ENCODE measurements around the gene MEGF10.

MEGF10 gene

GRCh38 chr5:127326976-127327755 is 36.6 kb downstream of the MEGF10 start:
- H3K4me3 ChIP-seq (ENCODE audit: low read depth, low read length), result no peak overlapping the region
- TF ChIP-seq, protein P1, sequence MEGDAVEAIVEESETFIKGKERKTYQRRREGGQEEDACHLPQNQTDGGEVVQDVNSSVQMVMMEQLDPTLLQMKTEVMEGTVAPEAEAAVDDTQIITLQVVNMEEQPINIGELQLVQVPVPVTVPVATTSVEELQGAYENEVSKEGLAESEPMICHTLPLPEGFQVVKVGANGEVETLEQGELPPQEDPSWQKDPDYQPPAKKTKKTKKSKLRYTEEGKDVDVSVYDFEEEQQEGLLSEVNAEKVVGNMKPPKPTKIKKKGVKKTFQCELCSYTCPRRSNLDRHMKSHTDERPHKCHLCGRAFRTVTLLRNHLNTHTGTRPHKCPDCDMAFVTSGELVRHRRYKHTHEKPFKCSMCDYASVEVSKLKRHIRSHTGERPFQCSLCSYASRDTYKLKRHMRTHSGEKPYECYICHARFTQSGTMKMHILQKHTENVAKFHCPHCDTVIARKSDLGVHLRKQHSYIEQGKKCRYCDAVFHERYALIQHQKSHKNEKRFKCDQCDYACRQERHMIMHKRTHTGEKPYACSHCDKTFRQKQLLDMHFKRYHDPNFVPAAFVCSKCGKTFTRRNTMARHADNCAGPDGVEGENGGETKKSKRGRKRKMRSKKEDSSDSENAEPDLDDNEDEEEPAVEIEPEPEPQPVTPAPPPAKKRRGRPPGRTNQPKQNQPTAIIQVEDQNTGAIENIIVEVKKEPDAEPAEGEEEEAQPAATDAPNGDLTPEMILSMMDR (IDR thresholded peaks at IDR 0.05; ENCODE audit: borderline replicate concordance, insufficient read depth, low read depth, low read length), result no peak

- TF ChIP-seq, protein P1 (IDR thresholded peaks at IDR 0.05; ENCODE audit: borderline replicate concordance, insufficient read depth, low read depth, low read length), result no peak
- H3K4me3 ChIP-seq (ENCODE audit: low read depth, low read length), result no peak overlapping the region
These were observed 39.5 kb downstream of the MEGF10 start for GRCh38 chr5:127330116-127330515.

- TF ChIP-seq, protein P1 (IDR thresholded peaks at IDR 0.05; ENCODE audit: borderline replicate concordance, insufficient read depth, low read depth, low read length), result no peak
- H3K4me3 ChIP-seq (ENCODE audit: low read depth, low read length), result no peak overlapping the region
These were observed 41.5 kb downstream of the MEGF10 start for GRCh38 chr5:127331890-127332649.

DNA sequence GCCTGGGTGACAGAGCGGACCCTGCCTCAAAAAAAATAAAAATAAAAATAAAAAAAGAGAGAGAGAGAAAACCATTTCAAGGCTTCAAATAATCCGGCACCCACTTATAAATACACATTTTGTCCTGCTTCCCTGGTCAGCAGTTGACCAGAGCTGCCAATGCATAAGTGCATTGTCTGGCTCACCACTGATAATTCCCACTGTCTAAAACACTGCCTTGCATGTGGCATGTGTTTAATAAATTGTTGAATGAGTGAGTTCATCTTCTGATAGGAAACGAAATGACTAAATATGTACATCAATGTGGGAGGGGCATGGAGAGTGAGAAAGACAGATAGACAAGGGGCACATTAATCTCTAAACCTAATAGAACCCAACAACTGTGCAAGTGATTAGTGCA is 42.9 kb downstream of the MEGF10 start:
- H3K4me3 ChIP-seq (ENCODE audit: low read depth, low read length), result no peak overlapping the region
- TF ChIP-seq, protein P1 (IDR thresholded peaks at IDR 0.05; ENCODE audit: borderline replicate concordance, insufficient read depth, low read depth, low read length), result no peak

DNA sequence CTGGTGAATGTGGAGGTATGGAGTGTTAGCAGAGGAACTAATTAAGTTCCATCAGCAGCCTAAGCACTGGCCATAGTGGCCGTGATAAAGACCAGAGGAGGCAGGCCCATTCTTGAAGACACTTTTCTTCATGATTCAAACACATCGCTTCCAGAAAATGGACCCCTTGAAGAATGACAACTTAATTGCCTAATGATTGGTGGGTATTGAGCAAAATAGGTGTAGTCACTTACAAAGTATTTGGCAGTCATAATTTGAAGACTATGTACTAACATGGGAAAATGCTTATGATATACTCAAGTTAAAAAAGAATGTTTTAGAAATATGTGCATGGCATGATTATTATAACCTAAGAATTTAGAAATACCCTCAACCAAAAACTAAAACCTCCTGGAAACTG is 44.8 kb downstream of the MEGF10 start:
- H3K4me3 ChIP-seq (ENCODE audit: low read depth, low read length), result no peak overlapping the region
- TF ChIP-seq, protein P1 (IDR thresholded peaks at IDR 0.05; ENCODE audit: borderline replicate concordance, insufficient read depth, low read depth, low read length), result no peak

DNA sequence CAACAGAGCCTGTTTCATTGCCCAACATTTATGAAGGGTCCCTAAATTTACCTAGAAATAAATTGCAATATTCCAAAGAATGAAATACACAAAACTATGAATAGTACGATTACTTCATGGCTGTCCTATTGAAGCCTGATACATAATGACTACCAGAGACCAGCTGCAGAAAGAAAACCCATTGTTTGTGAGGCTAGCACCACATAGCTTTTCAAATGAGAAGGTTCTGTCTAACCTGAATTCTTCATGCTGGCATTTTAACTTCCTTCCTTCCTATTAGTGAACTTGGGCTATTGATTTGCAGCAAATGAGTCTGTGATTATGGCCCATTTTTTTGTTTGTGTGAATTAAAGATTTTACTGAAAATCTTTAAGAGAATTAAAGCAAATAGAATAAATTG is 47.3 kb downstream of the MEGF10 start:
- TF ChIP-seq, protein P1 (IDR thresholded peaks at IDR 0.05; ENCODE audit: borderline replicate concordance, insufficient read depth, low read depth, low read length), result no peak
- no peak overlapping the region for H3K4me3 ChIP-seq (ENCODE audit: low read depth, low read length)

All from GM12875 (cell line).